Astrocyte (in vitro differentiated cells and primary cell): Measurements from ENCODE around the gene GCM1. TPM values are rescaled to one million over a fixed set of nuclear protein-coding genes. Genes with fewer than 3 reads are reported as not detected.

Experiments used
- DNase-seq: peaks from one replicate; pipeline ENCODE4 v3.0.0-alpha.2; 2010; ENCODE audit warnings: low read depth
- FAIRE-seq: peaks from 2 replicates; lab custom pipeline; 2011; peaks lifted over from hg19 to GRCh38; lab: Jason Lieb, UNC
- H2AFZ ChIP-seq: 2 replicates; pipeline ENCODE4 v1.6.0; 2012; ENCODE audit warnings: low read depth, low read length, inconsistent platforms
- H3K27ac ChIP-seq: 2 replicates; pipeline ENCODE4 v1.5.1; 2011; ENCODE audit warnings: low read depth, low read length, inconsistent platforms
- H3K27me3 ChIP-seq: 2 replicates; pipeline ENCODE4 v1.6.0; 2011; ENCODE audit warnings: low read length, inconsistent platforms; ENCODE audit not compliant: insufficient read depth
- H3K36me3 ChIP-seq: 2 replicates; pipeline ENCODE4 v1.5.1; 2011; ENCODE audit warnings: low read length, inconsistent platforms; ENCODE audit not compliant: insufficient read depth
- H3K4me1 ChIP-seq: 2 replicates; pipeline ENCODE4 v1.5.1; 2011; ENCODE audit warnings: low read length, inconsistent platforms; ENCODE audit not compliant: insufficient read depth
- H3K4me2 ChIP-seq: 2 replicates; pipeline ENCODE4 v1.6.0; 2012; ENCODE audit warnings: low read length, inconsistent platforms
- H3K4me3 ChIP-seq: 2 replicates; pipeline ENCODE4 v1.5.1; 2011; ENCODE audit warnings: low read depth, mild to moderate bottlenecking, low read length, inconsistent platforms; ENCODE audit not compliant: insufficient read depth
- H3K79me2 ChIP-seq: 2 replicates; pipeline ENCODE4 v1.6.0; 2012; ENCODE audit warnings: mild to moderate bottlenecking, low read length, inconsistent platforms; ENCODE audit not compliant: insufficient read depth
- H3K9ac ChIP-seq: 2 replicates; pipeline ENCODE4 v1.6.0; 2012; ENCODE audit warnings: mild to moderate bottlenecking, low read length, inconsistent platforms
- H3K9me3 ChIP-seq: 2 replicates; pipeline ENCODE4 v1.5.1; 2012; ENCODE audit warnings: low read depth, mild to moderate bottlenecking, low read length, inconsistent platforms; ENCODE audit not compliant: insufficient read depth
- H4K20me1 ChIP-seq: 2 replicates; pipeline ENCODE4 v1.6.0; 2012; ENCODE audit warnings: low read length, inconsistent platforms; ENCODE audit not compliant: insufficient read depth
- H3K27ac Mint-ChIP-seq: one replicate; pipeline ENCODE4 v1.8.0; 2021; ENCODE audit warnings: mild to moderate bottlenecking, mixed read lengths; ENCODE audit not compliant: unreplicated experiment
- H3K27me3 Mint-ChIP-seq: one replicate; pipeline ENCODE4 v1.8.0; 2021; ENCODE audit warnings: low read depth, mixed read lengths; ENCODE audit not compliant: unreplicated experiment
- H3K36me3 Mint-ChIP-seq: one replicate; pipeline ENCODE4 v1.8.0; 2021; ENCODE audit warnings: low read depth, mixed read lengths; ENCODE audit not compliant: unreplicated experiment
- H3K4me1 Mint-ChIP-seq: one replicate; pipeline ENCODE4 v1.8.0; 2021; ENCODE audit warnings: low read depth, mixed read lengths; ENCODE audit not compliant: unreplicated experiment
- H3K4me3 Mint-ChIP-seq: one replicate; pipeline ENCODE4 v1.8.0; 2021; ENCODE audit warnings: mild to moderate bottlenecking, moderate library complexity, mixed read lengths; ENCODE audit not compliant: unreplicated experiment
- H3K9me3 Mint-ChIP-seq: one replicate; pipeline ENCODE4 v1.8.0; 2021; ENCODE audit warnings: mild to moderate bottlenecking, mixed read lengths; ENCODE audit not compliant: unreplicated experiment
- CTCF ChIP-seq: IDR thresholded peaks from 2 replicates; pipeline ENCODE4 v1.5.1; 2011; ENCODE audit warnings: low read depth, mild to moderate bottlenecking, inconsistent platforms, low read length, moderate library complexity; ENCODE audit not compliant: insufficient read depth
- EZH2 ChIP-seq: IDR thresholded peaks from 2 replicates; pipeline ENCODE4 v1.6.1; 2012; ENCODE audit warnings: mild to moderate bottlenecking, low read length, inconsistent platforms; ENCODE audit not compliant: insufficient read depth
- total RNA-seq: library from RNA; stranded (reverse); gene quantifications from 2 replicates; pipeline ENCODE4 v1.2.1, GENCODE V29; 2021

The GCM1 gene
- total RNA-seq, 1 donor from 2014 or later, result not detected

GRCh38 chr6:53168516-53169267 lies 20.1 kb upstream of the GCM1 start:
- peak; percentile 86 for DNase-seq
- no peaks in the 10 kb centered on the region for H3K9me3 ChIP-seq

GRCh38 chr6:53165293-53165692 lies 16.7 kb upstream of the GCM1 start:
- no peak for FAIRE-seq
- H3K27me3 Mint-ChIP-seq, result no peaks in the 10 kb centered on the region
- Histone ChIP-seq H4K20me1 (no peaks in the 10 kb centered on the region), H2AFZ (no peak overlapping the region), H3K27ac (no peak overlapping the region), H3K4me1 (peaks cover 14% of the 10 kb centered on the region), H3K4me3 (no peak overlapping the region), H3K4me2 (no peak overlapping the region), H3K9me3 (no peaks in the 10 kb centered on the region), H3K36me3 (no peaks in the 10 kb centered on the region), H3K79me2 (no peaks in the 10 kb centered on the region), H3K27me3 (no peaks in the 10 kb centered on the region), H3K9ac (no peak overlapping the region)
- no peak for TF ChIP-seq CTCF
- no peak for TF ChIP-seq EZH2
- peaks cover 3% of the 10 kb centered on the region for H3K9me3 Mint-ChIP-seq
- peak; percentile 53 for DNase-seq
- H3K4me3 Mint-ChIP-seq, result no peak overlapping the region
- no peaks in the 10 kb centered on the region for H3K36me3 Mint-ChIP-seq
- H3K4me1 Mint-ChIP-seq, result peaks cover 24% of the 10 kb centered on the region
- no peak overlapping the region for H3K27ac Mint-ChIP-seq

More at GRCh38 chr6:53168516-53169267, 20.1 kb upstream of the GCM1 start:
- H3K4me3 ChIP-seq, result no peak overlapping the region
- FAIRE-seq, result peak; percentile 20
- no peaks in the 10 kb centered on the region for H4K20me1 ChIP-seq
- peaks cover 17% of the 10 kb centered on the region for H3K4me1 Mint-ChIP-seq
- peak overlapping the region; percentile 51 for H3K4me2 ChIP-seq
- H3K9me3 Mint-ChIP-seq, result peaks cover 3% of the 10 kb centered on the region
- H3K27me3 Mint-ChIP-seq, result no peaks in the 10 kb centered on the region
- H3K36me3 ChIP-seq, result no peaks in the 10 kb centered on the region
- H3K27ac ChIP-seq, result peak overlapping the region; percentile 73
- peak overlapping the region; percentile 49 for H3K9ac ChIP-seq
- no peak overlapping the region for H3K4me3 Mint-ChIP-seq
- peak overlapping the region; percentile 78 for H3K27ac Mint-ChIP-seq
- no peaks in the 10 kb centered on the region for H3K36me3 Mint-ChIP-seq
- H3K4me1 ChIP-seq, result peaks cover 14% of the 10 kb centered on the region
- peak overlapping the region; percentile 12 for H2AFZ ChIP-seq
- H3K79me2 ChIP-seq, result no peaks in the 10 kb centered on the region
- no peaks in the 10 kb centered on the region for H3K27me3 ChIP-seq
- TF ChIP-seq CTCF (no peak), EZH2 (no peak)

- Histone ChIP-seq H3K9ac (no peak overlapping the region), H4K20me1 (no peaks in the 10 kb centered on the region), H3K4me2 (no peak overlapping the region), H3K36me3 (no peaks in the 10 kb centered on the region), H3K4me1 (no peaks in the 10 kb centered on the region), H3K4me3 (no peak overlapping the region), H3K27me3 (no peaks in the 10 kb centered on the region), H2AFZ (no peak overlapping the region), H3K9me3 (no peaks in the 10 kb centered on the region), H3K27ac (no peak overlapping the region), H3K79me2 (no peaks in the 10 kb centered on the region)
- Mint-ChIP-seq H3K4me1 (peaks cover 9% of the 10 kb centered on the region), H3K9me3 (peaks cover 3% of the 10 kb centered on the region), H3K4me3 (no peak overlapping the region), H3K27ac (no peak overlapping the region), H3K27me3 (no peaks in the 10 kb centered on the region), H3K36me3 (no peaks in the 10 kb centered on the region)
- no peak for TF ChIP-seq EZH2
- TF ChIP-seq CTCF, result no peak
- no peak for DNase-seq
- FAIRE-seq, result no peak
Observed at GRCh38 chr6:53162606-53163005, 14.0 kb upstream of the GCM1 start.
